HepG2 (cell line): ENCODE measurements around the gene ZSCAN23. TPM values are rescaled to one million over a fixed set of nuclear protein-coding genes. Genes with fewer than 3 reads are reported as not detected.

ENCODE experiments used
- EP300 ChIP-seq, 3 experiments: sonication (generic) in 1 of 3; formaldehyde crosslinking in 1 of 3; IDR thresholded peaks; 2 replicates each; pipeline versions ENCODE4 v1.5.1 to v1.6.1; 2011 to 2020; ENCODE audit warnings: low read depth in 2 of 3, low read length in 2 of 3, borderline replicate concordance in 1 of 3, improper control_type of control experiment in 1 of 3, mild to moderate bottlenecking in 1 of 3, missing genetic modification reagents in 1 of 3, moderate library complexity in 1 of 3
- ZNF230 ChIP-seq: sonication (generic); formaldehyde crosslinking; IDR thresholded peaks from 2 replicates; pipeline ENCODE4 v1.4.0; 2020; ENCODE audit warnings: mild to moderate bottlenecking, missing genetic modification reagents
- ZNF883 ChIP-seq: sonication (generic); formaldehyde crosslinking; IDR thresholded peaks from 2 replicates; pipeline ENCODE4 v1.5.1; 2020; ENCODE audit warnings: mild to moderate bottlenecking, missing genetic modification reagents; ENCODE audit errors: not compliant biosample characterization
- polyA plus RNA-seq, 8 experiments: library from polyadenylated mRNA; depleted of rRNA in 3 of 8; stranded (reverse) in 7 of 8; unstranded in 1 of 8; fragments of >200 nt; fragmentation: Illumina TruSeq in 4 of 8; extraction: Trizol in 4 of 8; gene quantifications; 2 replicates each; pipeline versions ENCODE4 v1.2.1 to v1.2.3, GENCODE V29; 2011 to 2016; ENCODE audit warnings: low read depth in 4 of 8, missing spikeins in 1 of 8, mixed read lengths in 1 of 8; ENCODE audit not compliant: insufficient read depth in 1 of 8
- total RNA-seq, 5 experiments: library from RNA; depleted of rRNA; stranded (reverse); fragments of >200 nt; fragmentation: Illumina TruSeq; extraction: Trizol; gene quantifications; 2 replicates each; pipeline ENCODE4 v1.2.3, GENCODE V29; 2016; ENCODE audit warnings: low read depth in 1 of 5
- TF ChIP-seq, protein P1 (sequence below): sonication (generic); formaldehyde crosslinking; IDR thresholded peaks from 2 replicates; pipeline ENCODE4 v1.4.0; 2020; ENCODE audit warnings: mild to moderate bottlenecking, missing genetic modification reagents
- TF ChIP-seq, protein P2 (sequence below): sonication (generic); formaldehyde crosslinking; IDR thresholded peaks from 2 replicates; pipeline ENCODE4 v1.9.0; 2021; ENCODE audit warnings: missing genetic modification reagents, borderline replicate concordance

ZSCAN23 gene
- total and polyA plus RNA-seq, 2 of the 13 experiments (the other 11 are each of a cell fraction or from before 2014, with no cell fraction given), result 0.29 to 1.2 TPM

GRCh38 chr6:28390688-28391087 is 52.6 kb downstream of the ZSCAN23 start (continued):
- TF ChIP-seq, protein P1, sequence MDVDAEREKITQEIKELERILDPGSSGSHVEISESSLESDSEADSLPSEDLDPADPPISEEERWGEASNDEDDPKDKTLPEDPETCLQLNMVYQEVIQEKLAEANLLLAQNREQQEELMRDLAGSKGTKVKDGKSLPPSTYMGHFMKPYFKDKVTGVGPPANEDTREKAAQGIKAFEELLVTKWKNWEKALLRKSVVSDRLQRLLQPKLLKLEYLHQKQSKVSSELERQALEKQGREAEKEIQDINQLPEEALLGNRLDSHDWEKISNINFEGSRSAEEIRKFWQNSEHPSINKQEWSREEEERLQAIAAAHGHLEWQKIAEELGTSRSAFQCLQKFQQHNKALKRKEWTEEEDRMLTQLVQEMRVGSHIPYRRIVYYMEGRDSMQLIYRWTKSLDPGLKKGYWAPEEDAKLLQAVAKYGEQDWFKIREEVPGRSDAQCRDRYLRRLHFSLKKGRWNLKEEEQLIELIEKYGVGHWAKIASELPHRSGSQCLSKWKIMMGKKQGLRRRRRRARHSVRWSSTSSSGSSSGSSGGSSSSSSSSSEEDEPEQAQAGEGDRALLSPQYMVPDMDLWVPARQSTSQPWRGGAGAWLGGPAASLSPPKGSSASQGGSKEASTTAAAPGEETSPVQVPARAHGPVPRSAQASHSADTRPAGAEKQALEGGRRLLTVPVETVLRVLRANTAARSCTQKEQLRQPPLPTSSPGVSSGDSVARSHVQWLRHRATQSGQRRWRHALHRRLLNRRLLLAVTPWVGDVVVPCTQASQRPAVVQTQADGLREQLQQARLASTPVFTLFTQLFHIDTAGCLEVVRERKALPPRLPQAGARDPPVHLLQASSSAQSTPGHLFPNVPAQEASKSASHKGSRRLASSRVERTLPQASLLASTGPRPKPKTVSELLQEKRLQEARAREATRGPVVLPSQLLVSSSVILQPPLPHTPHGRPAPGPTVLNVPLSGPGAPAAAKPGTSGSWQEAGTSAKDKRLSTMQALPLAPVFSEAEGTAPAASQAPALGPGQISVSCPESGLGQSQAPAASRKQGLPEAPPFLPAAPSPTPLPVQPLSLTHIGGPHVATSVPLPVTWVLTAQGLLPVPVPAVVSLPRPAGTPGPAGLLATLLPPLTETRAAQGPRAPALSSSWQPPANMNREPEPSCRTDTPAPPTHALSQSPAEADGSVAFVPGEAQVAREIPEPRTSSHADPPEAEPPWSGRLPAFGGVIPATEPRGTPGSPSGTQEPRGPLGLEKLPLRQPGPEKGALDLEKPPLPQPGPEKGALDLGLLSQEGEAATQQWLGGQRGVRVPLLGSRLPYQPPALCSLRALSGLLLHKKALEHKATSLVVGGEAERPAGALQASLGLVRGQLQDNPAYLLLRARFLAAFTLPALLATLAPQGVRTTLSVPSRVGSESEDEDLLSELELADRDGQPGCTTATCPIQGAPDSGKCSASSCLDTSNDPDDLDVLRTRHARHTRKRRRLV (CRISPR knock-in tag), result no peak
- TF ChIP-seq ZNF230 (CRISPR knock-in tag) (no peak), EP300 (IDR thresholded peaks at IDR 0.05; ENCODE audit: low read depth in 2 of 2, low read length in 2 of 2) (no peak), EP300 (CRISPR knock-in tag; IDR thresholded peaks at IDR 0.05; ENCODE audit: borderline replicate concordance) (no peak), ZNF883 (CRISPR knock-in tag) (no peak)
- TF ChIP-seq, protein P2, sequence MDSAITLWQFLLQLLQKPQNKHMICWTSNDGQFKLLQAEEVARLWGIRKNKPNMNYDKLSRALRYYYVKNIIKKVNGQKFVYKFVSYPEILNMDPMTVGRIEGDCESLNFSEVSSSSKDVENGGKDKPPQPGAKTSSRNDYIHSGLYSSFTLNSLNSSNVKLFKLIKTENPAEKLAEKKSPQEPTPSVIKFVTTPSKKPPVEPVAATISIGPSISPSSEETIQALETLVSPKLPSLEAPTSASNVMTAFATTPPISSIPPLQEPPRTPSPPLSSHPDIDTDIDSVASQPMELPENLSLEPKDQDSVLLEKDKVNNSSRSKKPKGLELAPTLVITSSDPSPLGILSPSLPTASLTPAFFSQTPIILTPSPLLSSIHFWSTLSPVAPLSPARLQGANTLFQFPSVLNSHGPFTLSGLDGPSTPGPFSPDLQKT (CRISPR knock-in tag), result no peak
